ENCODE results near the gene ATP6V1B1.

The ATP6V1B1 gene

DNA sequence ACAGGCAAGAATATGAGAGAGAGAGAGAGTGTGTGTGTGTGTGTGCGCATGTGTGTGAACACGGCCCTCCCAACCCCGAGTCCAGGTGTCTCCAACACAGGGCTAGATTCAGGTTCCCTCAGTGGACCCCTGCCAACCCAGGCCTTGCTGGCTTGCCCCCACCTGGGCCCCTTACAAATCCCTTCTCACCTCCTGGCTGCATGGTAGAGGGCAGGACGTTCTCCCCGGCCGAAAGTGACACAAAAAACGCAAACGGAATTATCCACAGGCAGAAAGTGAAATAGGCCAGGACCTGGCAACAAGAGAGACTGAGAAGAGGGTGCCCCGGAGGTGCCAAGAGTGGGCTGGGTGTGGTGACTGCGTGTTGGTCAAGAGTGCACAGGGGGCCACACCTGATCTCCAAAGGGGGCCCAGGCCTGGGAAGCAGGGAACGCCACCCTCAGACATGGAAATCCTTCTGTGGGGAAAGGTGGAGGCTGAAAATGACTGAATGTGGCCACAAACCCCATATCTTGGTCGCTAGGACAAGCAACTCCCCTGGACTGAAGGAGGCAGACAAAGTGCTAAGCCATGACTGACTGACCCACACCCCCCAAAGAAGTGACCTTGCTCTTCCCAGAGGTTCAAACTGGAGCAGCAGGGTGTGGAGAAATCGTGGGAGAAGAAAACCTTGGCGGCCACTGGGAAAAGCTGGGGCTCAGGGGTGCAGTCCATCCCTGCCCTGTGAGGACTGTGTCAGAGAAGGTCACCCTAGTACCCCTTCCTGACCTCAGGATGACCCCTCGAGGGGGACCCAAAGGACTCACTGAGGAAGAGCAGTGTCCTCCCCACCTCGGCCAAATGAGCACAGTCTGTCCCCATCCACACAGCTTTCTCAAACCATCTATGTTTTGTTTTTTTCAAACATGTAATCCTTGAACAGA lies 53.3 kb downstream of the ATP6V1B1 start:
- Histone ChIP-seq H3K9me3 (ENCODE audit: low read depth, low read length) (no peaks in the 10 kb centered on the region), H3K36me3 (ENCODE audit: insufficient read depth, low read length) (peaks cover 40% of the 10 kb centered on the region; the same call in 1 of the 2 replicates), H3K9ac (ENCODE audit: insufficient read length) (no peak overlapping the region), H3K4me3 (no peak overlapping the region), H3K27ac (no peak overlapping the region)
- TF ChIP-seq POLR2AphosphoS5 (IDR thresholded peaks at IDR 0.05; ENCODE audit: borderline replicate concordance, low read depth, low read length) (no peak), FOXP2 (optimal IDR thresholded peaks at IDR 0.05; ENCODE audit: control extremely low read depth, extremely low read length, insufficient read depth) (no peak), EZH2 (IDR thresholded peaks at IDR 0.05) (no peak)
- no peak for DNase-seq (ENCODE audit: low read depth, low spot score)

DNA sequence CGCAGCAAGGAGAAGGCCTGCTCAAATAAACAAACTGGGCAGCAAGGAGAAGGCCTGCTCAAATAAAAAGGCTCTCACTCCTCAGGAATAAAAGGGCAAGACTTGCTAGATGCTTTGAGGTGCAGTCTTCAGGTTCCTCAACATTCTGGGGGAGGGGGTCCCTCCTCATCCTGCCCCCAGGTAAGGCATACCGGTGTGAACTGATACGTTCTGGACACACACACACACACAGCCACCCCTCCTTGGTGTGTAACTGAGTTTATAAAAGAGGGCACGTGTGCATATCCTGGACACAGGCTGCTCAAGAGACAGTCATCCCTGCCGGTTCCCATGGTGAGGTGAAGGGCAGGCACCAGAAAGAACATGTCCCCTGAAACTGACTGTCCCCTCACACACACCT lies 54.5 kb downstream of the ATP6V1B1 start:
- no peak for DNase-seq (ENCODE audit: low read depth, low spot score)
- no peak overlapping the region for H3K4me3 ChIP-seq
- peaks cover 40% of the 10 kb centered on the region; the same call in 1 of the 2 replicates for H3K36me3 ChIP-seq (ENCODE audit: insufficient read depth, low read length)
- no peaks in the 10 kb centered on the region for H3K9me3 ChIP-seq (ENCODE audit: low read depth, low read length)
- TF ChIP-seq POLR2AphosphoS5 (IDR thresholded peaks at IDR 0.05; ENCODE audit: borderline replicate concordance, low read depth, low read length): no peak
- TF ChIP-seq FOXP2 (optimal IDR thresholded peaks at IDR 0.05; ENCODE audit: control extremely low read depth, extremely low read length, insufficient read depth): no peak
- TF ChIP-seq EZH2 (IDR thresholded peaks at IDR 0.05): no peak
- no peak overlapping the region for H3K9ac ChIP-seq (ENCODE audit: insufficient read length)
- H3K27ac ChIP-seq: no peak overlapping the region

DNA sequence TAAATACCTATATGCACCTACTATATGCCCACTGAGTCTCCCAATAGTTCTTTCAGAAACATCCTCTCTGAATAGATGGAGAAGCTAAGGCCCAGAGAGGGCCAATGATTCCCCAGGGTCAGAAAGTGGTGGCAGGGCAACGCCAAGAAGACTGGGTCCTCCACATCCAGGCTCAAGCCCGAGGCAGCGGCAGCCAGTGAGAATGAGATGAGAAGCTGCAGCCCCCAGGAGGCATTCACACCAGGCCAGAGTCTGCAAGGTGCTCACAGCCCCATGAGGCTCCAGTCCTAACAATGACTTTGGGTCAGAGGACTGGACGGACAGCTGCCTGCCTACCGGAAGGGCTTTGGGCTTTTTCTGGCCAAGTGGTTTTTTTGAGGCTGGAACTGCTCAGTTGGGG lies 55.4 kb downstream of the ATP6V1B1 start:
- no peak for TF ChIP-seq POLR2AphosphoS5 (IDR thresholded peaks at IDR 0.05; ENCODE audit: borderline replicate concordance, low read depth, low read length)
- no peak for TF ChIP-seq FOXP2 (optimal IDR thresholded peaks at IDR 0.05; ENCODE audit: control extremely low read depth, extremely low read length, insufficient read depth)
- no peak for TF ChIP-seq EZH2 (IDR thresholded peaks at IDR 0.05)
- peaks cover 35% of the 10 kb centered on the region; the same call in 1 of the 2 replicates for H3K36me3 ChIP-seq (ENCODE audit: insufficient read depth, low read length)

DNA sequence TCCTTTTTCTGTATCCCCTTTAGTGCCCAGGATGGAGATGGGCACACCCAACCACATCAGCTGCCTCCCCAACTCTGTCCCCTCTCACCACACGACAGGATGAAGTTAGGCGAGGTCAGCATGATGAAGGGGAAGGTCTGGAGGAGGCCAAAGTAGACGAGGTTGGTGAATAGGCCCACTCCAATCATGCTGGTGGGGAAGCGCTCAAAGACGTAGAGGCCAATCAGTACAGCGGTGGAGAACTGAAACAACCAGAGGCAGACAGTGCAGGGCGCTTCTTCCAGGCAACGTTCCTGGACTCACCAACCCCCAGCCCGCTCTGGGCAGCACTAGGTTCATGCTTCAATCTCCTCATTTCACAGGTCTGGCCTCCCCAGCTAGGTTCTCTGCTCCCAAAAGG lies 56.0 kb downstream of the ATP6V1B1 start:
- no peaks in the 10 kb centered on the region for H3K9me3 ChIP-seq (ENCODE audit: low read depth, low read length)
- no peak for DNase-seq (ENCODE audit: low read depth, low spot score)
- H3K27ac ChIP-seq: no peak overlapping the region
- H3K4me3 ChIP-seq: no peak overlapping the region
- TF ChIP-seq POLR2AphosphoS5 (IDR thresholded peaks at IDR 0.05; ENCODE audit: borderline replicate concordance, low read depth, low read length): no peak
- no peak for TF ChIP-seq FOXP2 (optimal IDR thresholded peaks at IDR 0.05; ENCODE audit: control extremely low read depth, extremely low read length, insufficient read depth)
- no peak for TF ChIP-seq EZH2 (IDR thresholded peaks at IDR 0.05)
- H3K36me3 ChIP-seq (ENCODE audit: insufficient read depth, low read length): peaks cover 30% of the 10 kb centered on the region; the same call in 1 of the 2 replicates
- H3K9ac ChIP-seq (ENCODE audit: insufficient read length): no peak overlapping the region

More for the DNA sequence above, 55.4 kb downstream of the ATP6V1B1 start:
- Histone ChIP-seq H3K27ac (no peak overlapping the region), H3K4me3 (no peak overlapping the region), H3K9me3 (ENCODE audit: low read depth, low read length) (no peaks in the 10 kb centered on the region), H3K9ac (ENCODE audit: insufficient read length) (no peak overlapping the region)
- no peak for DNase-seq (ENCODE audit: low read depth, low spot score)

DNA sequence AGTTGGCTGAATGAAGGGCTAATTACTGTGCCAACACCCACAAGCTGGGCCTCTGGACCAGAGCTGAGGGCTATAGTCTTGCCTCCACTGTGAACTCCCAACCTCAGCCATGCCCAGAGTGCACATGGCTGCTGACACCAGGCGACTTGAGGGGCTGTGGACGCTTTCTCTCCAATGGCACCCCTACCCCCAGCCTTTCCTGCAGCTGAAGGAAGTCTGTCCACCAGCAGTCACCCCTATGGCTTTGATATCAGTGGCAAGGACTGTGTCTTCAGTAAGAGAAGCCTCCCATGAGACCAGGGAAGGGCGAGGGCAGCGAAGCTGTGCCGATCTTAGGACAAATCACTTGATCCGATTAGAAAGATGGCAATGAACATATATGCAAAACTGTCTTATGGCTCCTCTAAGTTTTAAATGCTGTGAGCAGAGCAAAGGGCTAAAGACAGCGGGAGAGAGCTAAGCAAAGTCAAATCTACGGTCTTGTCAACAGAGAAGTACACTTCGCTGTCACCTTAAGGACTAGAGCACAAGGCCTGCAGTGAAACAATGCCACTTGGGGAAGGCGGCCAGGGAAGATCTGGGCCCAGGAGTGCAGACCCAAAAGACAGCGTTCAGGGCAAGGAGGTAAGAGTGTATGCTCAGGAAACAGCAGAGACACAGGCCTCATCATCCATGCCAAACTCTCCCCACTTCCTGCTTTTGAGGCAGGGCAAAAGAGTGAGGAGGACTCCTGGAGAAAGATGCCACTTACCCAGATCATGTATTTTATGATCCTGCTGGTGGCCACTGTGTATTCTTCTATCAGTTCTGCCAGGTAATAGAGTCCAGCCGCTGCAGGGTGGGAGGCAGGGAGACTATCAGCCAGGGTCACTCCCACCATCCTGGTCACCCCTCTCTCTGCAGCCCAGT lies 57.5 kb downstream of the ATP6V1B1 start:
- no peaks in the 10 kb centered on the region for H3K9me3 ChIP-seq (ENCODE audit: low read depth, low read length)
- peak overlapping the region; percentile 95 for H3K9ac ChIP-seq (ENCODE audit: insufficient read length)
- TF ChIP-seq FOXP2 (optimal IDR thresholded peaks at IDR 0.05; ENCODE audit: control extremely low read depth, extremely low read length, insufficient read depth) (no peak), POLR2AphosphoS5 (IDR thresholded peaks at IDR 0.05; ENCODE audit: borderline replicate concordance, low read depth, low read length) (no peak), EZH2 (IDR thresholded peaks at IDR 0.05) (no peak)
- peak overlapping the region; percentile 95 for H3K4me3 ChIP-seq
- no peak overlapping the region for H3K27ac ChIP-seq
- peaks cover 23% of the 10 kb centered on the region; the same call in 1 of the 2 replicates for H3K36me3 ChIP-seq (ENCODE audit: insufficient read depth, low read length)
- no peak for DNase-seq (ENCODE audit: low read depth, low spot score)

DNA sequence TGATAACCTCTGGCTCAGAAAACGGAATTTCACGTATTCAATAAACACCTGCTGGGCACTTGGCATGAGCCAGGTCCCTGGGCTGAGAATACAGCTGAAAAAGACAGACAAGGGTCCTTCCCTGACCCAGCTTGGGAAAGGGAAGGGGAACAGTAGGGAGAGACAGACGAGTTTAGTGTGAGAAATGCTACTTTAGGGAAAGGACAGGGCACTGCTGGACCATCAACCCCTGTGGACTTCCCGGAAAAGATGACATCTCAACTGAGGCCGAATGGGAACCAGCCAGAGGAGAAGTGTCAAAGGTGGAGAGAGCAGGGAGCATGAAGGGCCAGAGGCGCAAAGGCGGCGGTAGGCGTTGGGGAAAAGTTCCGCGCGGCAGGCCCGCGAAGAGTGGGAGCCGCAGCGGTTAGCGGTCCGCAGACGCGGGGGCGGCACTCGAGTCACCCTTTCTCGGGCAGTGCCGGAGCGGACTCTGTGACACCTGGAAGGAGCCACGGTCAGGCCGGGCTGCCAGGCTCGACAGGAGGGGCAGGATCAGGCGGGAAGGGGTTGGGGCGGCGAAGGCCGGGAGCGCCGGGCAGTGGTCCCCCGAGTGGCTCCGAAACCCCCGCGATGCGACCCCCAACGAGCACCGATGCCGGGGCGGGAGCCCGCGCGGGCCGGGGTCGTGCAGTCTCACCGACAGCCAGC lies 58.5 kb downstream of the ATP6V1B1 start:
- Histone ChIP-seq H3K27ac (no peak overlapping the region), H3K9ac (ENCODE audit: insufficient read length) (peak overlapping the region; percentile 95), H3K36me3 (ENCODE audit: insufficient read depth, low read length) (peaks cover 14% of the 10 kb centered on the region; the same call in 1 of the 2 replicates), H3K9me3 (ENCODE audit: low read depth, low read length) (no peaks in the 10 kb centered on the region), H3K4me3 (peak overlapping the region; percentile 95)
- TF ChIP-seq EZH2 (IDR thresholded peaks at IDR 0.05) (no peak), POLR2AphosphoS5 (IDR thresholded peaks at IDR 0.05; ENCODE audit: borderline replicate concordance, low read depth, low read length) (no peak), FOXP2 (optimal IDR thresholded peaks at IDR 0.05; ENCODE audit: control extremely low read depth, extremely low read length, insufficient read depth) (no peak)
- no peak for DNase-seq (ENCODE audit: low read depth, low spot score)

DNA sequence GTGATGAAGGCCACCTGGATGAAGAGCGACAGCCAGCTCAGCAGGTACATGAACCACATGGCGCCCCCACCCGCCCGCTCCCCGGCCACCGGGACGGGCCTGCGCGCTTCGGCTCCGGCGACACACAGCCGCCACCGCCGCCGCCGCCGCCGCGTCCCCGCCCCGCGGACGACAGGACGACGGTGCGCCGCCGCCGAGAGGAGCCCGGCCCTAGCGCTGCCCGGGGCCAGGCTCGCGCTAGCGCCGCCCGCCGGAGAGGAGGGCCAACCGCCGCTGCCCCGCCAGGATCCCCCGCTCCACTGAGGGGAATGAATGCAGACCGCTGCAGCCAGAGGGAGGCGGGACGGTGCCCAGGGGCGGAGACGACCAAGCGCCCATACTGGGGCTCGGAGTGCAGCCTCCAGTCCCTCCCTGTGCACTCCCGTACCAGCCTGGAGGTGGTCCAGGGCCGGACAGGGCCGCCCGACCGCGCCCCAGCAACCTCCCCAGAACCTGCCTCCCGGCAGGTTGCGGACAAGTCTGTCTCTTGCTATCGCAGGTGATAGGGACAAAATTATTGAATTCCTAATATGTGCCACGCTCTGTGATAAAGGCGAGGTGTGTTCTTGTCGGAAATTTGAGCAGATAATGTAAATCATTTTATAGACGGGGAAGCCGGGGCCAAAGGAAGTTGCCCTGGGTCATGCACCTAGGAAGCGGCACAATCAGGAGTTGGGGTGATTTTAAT lies 59.2 kb downstream of the ATP6V1B1 start, which contains the start of gene TEX261:
Gene TEX261 (minus strand): TSS at position 175 of the 727 bp plus-strand sequence. CDS start 116 bp downstream, at position 59.
- Histone ChIP-seq H3K9ac (ENCODE audit: insufficient read length) (peak within 1 kb of the TSS; percentile 95), H3K9me3 (ENCODE audit: low read depth, low read length) (no peaks in the 10 kb centered on the region), H3K27ac (no peak within 1 kb of the TSS), H3K36me3 (ENCODE audit: insufficient read depth, low read length) (peaks cover 10% of the 10 kb centered on the region; the same call in 1 of the 2 replicates), H3K4me3 (peak within 1 kb of the TSS; percentile 95)
- DNase-seq (ENCODE audit: low read depth, low spot score): peak; percentile 2
- TF ChIP-seq FOXP2 (optimal IDR thresholded peaks at IDR 0.05; ENCODE audit: control extremely low read depth, extremely low read length, insufficient read depth): no peak
- no peak for TF ChIP-seq EZH2 (IDR thresholded peaks at IDR 0.05)
- TF ChIP-seq POLR2AphosphoS5 (IDR thresholded peaks at IDR 0.05; ENCODE audit: borderline replicate concordance, low read depth, low read length): no peak
